Fibroblast of pulmonary artery (primary cell): ENCODE data around the gene CACNA1D.

Experiments
- DNase-seq: peaks from one replicate; pipeline ENCODE4 v3.0.0-alpha.2; 2010; ENCODE audit warnings: low read depth
- H3K4me3 ChIP-seq: replicated peaks from 2 replicates; pipeline ENCODE4 v1.5.1; 2011; ENCODE audit warnings: low read depth, mild to moderate bottlenecking, control low read depth, low read length, moderate library complexity
- TF ChIP-seq, protein P1 (sequence below): IDR thresholded peaks from 2 replicates; pipeline ENCODE4 v1.5.1; 2011; ENCODE audit warnings: mild to moderate bottlenecking, control low read depth, low read length, inconsistent platforms; ENCODE audit errors: missing control alignments

The CACNA1D gene

DNA sequence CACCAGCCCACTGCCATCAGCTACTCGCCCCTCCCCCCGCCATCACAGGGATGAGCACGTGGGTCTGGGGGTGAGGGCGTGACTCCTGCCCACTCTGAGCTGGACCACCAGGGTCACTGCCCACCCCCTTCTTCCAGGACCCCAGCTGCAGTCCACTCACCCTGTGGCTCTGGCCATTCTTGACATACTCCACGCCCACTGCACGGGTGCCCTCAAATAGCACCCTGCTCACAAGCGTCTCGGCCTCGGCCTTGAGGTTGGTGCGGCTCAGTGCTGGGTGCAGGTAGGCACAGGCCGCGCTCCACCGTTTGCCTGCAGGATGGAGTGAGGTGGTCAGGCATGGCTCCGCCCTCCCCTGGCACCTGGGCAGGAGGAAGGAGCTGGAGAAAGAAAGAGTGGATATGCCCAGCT lies 327.9 kb downstream of the CACNA1D start:
- no peak for DNase-seq

GRCh38 chr3:53823026-53823955 lies 328.9 kb downstream of the CACNA1D start:
- no peak for DNase-seq
- H3K4me3 ChIP-seq = no peak overlapping the region
- TF ChIP-seq, protein P1, sequence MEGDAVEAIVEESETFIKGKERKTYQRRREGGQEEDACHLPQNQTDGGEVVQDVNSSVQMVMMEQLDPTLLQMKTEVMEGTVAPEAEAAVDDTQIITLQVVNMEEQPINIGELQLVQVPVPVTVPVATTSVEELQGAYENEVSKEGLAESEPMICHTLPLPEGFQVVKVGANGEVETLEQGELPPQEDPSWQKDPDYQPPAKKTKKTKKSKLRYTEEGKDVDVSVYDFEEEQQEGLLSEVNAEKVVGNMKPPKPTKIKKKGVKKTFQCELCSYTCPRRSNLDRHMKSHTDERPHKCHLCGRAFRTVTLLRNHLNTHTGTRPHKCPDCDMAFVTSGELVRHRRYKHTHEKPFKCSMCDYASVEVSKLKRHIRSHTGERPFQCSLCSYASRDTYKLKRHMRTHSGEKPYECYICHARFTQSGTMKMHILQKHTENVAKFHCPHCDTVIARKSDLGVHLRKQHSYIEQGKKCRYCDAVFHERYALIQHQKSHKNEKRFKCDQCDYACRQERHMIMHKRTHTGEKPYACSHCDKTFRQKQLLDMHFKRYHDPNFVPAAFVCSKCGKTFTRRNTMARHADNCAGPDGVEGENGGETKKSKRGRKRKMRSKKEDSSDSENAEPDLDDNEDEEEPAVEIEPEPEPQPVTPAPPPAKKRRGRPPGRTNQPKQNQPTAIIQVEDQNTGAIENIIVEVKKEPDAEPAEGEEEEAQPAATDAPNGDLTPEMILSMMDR = no peak

More for the DNA sequence above, 327.9 kb downstream of the CACNA1D start:
- H3K4me3 ChIP-seq = no peak overlapping the region
- TF ChIP-seq, protein P1 = no peak

DNA sequence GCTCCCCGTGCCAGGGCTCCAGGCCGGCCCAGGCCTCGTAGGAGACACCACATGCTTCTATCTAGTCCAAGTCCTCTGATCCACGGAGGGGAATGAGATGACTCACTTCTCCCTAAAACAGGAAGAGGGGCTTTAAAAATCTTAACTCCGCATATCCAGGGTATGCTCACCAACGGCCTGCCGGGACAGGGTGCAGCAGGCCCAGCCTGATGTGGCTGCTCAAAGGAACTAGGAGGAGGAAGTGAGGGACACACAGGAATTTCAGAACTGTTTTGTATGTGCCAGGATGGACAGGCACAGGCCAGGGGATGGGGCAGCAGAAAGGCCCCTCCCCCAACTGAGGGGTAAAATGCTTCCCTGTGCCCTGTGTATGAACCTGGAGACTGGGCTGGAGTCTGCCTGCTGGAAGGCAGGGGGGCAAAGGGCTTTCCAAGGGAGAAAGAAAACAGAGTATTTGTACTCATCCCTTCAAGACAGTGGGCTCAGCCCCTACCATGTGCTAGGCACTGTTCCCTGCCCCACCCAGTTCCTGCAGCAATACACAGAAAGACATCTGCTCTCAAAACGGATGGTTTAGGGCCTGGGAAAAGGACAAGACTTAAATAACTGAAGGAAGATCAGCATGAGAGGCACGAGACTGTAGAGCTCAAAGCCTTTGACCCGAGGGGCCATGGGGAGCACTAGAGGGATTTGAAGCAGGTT lies 329.7 kb downstream of the CACNA1D start:
- H3K4me3 ChIP-seq = no peak overlapping the region
- DNase-seq = no peak
- TF ChIP-seq, protein P1 = no peak

DNA sequence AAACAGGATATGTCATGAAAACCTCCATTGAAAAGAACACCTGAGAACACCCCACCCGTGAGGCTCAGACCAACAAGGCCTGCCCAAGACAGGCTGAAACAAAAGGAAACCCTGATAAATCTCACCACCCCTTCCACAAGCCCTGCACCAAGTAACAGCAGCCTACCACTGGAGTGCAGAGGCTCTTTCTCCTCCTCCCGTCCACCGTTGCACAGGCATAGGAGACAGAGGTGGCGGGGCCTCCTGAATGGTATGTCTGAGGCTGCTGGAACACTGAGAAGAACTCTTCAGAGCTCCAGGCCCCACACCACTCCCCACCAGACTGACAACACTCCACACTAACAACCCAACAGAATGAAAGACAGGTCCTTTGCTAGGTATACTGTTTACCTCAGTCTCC lies 330.4 kb downstream of the CACNA1D start:
- TF ChIP-seq, protein P1 = no peak
- no peak overlapping the region for H3K4me3 ChIP-seq

GRCh38 chr3:53826048-53826447 lies 331.6 kb downstream of the CACNA1D start:
- H3K4me3 ChIP-seq = no peak overlapping the region
- no peak for DNase-seq

More for the DNA sequence above, 330.4 kb downstream of the CACNA1D start:
- no peak for DNase-seq

DNA sequence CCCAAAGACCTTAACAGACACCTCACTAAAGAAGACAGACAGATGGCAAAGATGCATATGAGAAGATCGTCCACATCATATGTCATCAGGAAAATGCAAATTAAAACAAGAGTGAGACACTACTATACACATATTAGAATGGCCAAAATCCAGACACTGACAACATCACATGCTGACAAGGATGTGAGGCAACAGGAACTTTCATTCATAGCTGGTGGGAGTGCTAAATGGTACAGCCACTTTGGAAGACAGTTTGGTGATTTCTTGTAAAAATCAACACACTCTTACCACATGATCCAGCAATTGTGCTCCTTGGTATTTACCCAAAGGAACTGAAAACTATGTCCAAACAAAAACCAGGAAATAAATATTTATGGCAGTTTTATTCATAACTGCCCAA lies 334.2 kb downstream of the CACNA1D start:
- H3K4me3 ChIP-seq = no peak overlapping the region
- no peak for DNase-seq
- TF ChIP-seq, protein P1 = no peak

More at GRCh38 chr3:53826048-53826447, 331.6 kb downstream of the CACNA1D start:
- TF ChIP-seq, protein P1 = no peak
